SK-N-SH (cell line): ENCODE results near the gene C6orf118. TPM values are rescaled to one million over a fixed set of nuclear protein-coding genes. Genes with fewer than 3 reads are reported as not detected.

Source experiments
- CTCF ChIA-PET: fragments of 300-600, 350-600 bp; formaldehyde crosslinking; extraction: SDS; loops from one replicate; lab custom pipeline; 2021; lab: Yijun Ruan, JAX
- POLR2A ChIA-PET: fragments of 350-600 bp; sonication (Branson Sonifier 250); formaldehyde crosslinking; extraction: SDS; loops from one replicate; lab custom pipeline; 2020; ENCODE audit warnings: antibody characterized with exemption, inconsistent platforms; lab: Yijun Ruan, JAX
- DNase-seq: peaks from one replicate; pipeline ENCODE4 v3.0.0; 2012
- H2AFZ ChIP-seq: fragments of 200-600 bp; sonication (generic); 2 replicates; pipeline ENCODE4 v1.8.1; 2016; ENCODE audit warnings: antibody characterized with exemption, mild to moderate bottlenecking, low read depth
- H3F3A ChIP-seq: fragments of 200-600 bp; sonication (generic); replicated peaks from 2 replicates; pipeline ENCODE3; 2016; ENCODE audit warnings: antibody characterized with exemption, mild to moderate bottlenecking; ENCODE audit not compliant: insufficient read depth
- H3K27ac ChIP-seq, 2 experiments: fragments of 200-500 bp in 1 of 2; fragments of 200-600 bp in 1 of 2; sonication (Bioruptor generic) in 1 of 2; sonication (generic), shearing (Covaris generic) in 1 of 2; 2 replicates each; pipeline versions ENCODE4 v1.5.1 to v1.6.1; 2014 to 2016; ENCODE audit warnings: low read depth in 2 of 2, inconsistent platforms in 1 of 2, low read length in 1 of 2, mild to moderate bottlenecking in 1 of 2, mixed read lengths in 1 of 2
- H3K27me3 ChIP-seq: fragments of 200-600 bp; sonication (generic), shearing (Covaris generic); 2 replicates; pipeline ENCODE4 v1.6.1; 2016; ENCODE audit warnings: mixed run types; ENCODE audit not compliant: insufficient read depth
- H3K36me3 ChIP-seq, 2 experiments: fragments of 200-500 bp in 1 of 2; fragments of 200-600 bp in 1 of 2; sonication (Bioruptor generic) in 1 of 2; sonication (generic) in 1 of 2; replicated peaks in 1 of 2; 2 replicates each; pipeline versions ENCODE3 to v1.5.1; 2014 to 2016; ENCODE audit warnings: low read length in 1 of 2, mild to moderate bottlenecking in 1 of 2; ENCODE audit not compliant: insufficient read depth in 2 of 2, control insufficient read depth in 1 of 2
- H3K4me1 ChIP-seq, 2 experiments: fragments of 200-500 bp in 1 of 2; fragments of 200-600 bp in 1 of 2; sonication (Bioruptor generic) in 1 of 2; sonication (generic), shearing (Covaris generic) in 1 of 2; 2 replicates each; pipeline versions ENCODE4 v1.5.1 to v1.6.1; 2014 to 2016; ENCODE audit warnings: low read depth in 1 of 2, low read length in 1 of 2, mixed run types in 1 of 2; ENCODE audit not compliant: insufficient read depth in 2 of 2, control insufficient read depth in 1 of 2
- H3K4me2 ChIP-seq: fragments of 200-600 bp; sonication (generic), shearing (Covaris generic); 2 replicates; pipeline ENCODE4 v1.6.1; 2017; ENCODE audit warnings: mixed run types
- H3K4me3 ChIP-seq, 2 experiments: fragments of 200-500 bp in 1 of 2; fragments of 200-600 bp in 1 of 2; sonication (Bioruptor generic) in 1 of 2; sonication (generic), shearing (Covaris generic) in 1 of 2; 2 replicates each; pipeline versions ENCODE4 v1.5.1 to v1.8.1; 2014 to 2016; ENCODE audit warnings: low read depth in 2 of 2, inconsistent platforms in 1 of 2, low read length in 1 of 2, mild to moderate bottlenecking in 1 of 2, mixed read lengths in 1 of 2, moderate library complexity in 1 of 2
- H3K79me2 ChIP-seq: fragments of 200-600 bp; sonication (generic); 2 replicates; pipeline ENCODE4 v1.8.1; 2017; ENCODE audit warnings: mild to moderate bottlenecking; ENCODE audit not compliant: insufficient read depth
- H3K9ac ChIP-seq: fragments of 200-600 bp; sonication (generic); 2 replicates; pipeline ENCODE4 v1.6.1; 2017; ENCODE audit warnings: mixed run types
- H3K9me2 ChIP-seq: fragments of 200-600 bp; sonication (generic); 2 replicates; pipeline ENCODE4 v1.6.1; 2017; ENCODE audit warnings: mixed run types
- H3K9me3 ChIP-seq: fragments of 200-600 bp; sonication (generic); 2 replicates; pipeline ENCODE4 v1.6.1; 2017; ENCODE audit warnings: mixed run types, mild to moderate bottlenecking, moderate library complexity
- H4K20me1 ChIP-seq: fragments of 200-600 bp; sonication (generic); 2 replicates; pipeline ENCODE4 v1.6.1; 2017; ENCODE audit warnings: mild to moderate bottlenecking, mixed run types; ENCODE audit not compliant: insufficient read depth
- CHD2 ChIP-seq: fragments of 150-350 bp; IDR thresholded peaks from 2 replicates; pipeline ENCODE4 v1.6.1; 2018; ENCODE audit warnings: low read length; ENCODE audit not compliant: partially characterized antibody
- CTCF ChIP-seq: fragments of 200-600 bp; sonication (generic); IDR thresholded peaks from 2 replicates; pipeline ENCODE4 v1.6.1; 2017; ENCODE audit warnings: antibody characterized with exemption, mild to moderate bottlenecking, moderate library complexity
- ELF1 ChIP-seq: IDR thresholded peaks from 2 replicates; pipeline ENCODE4 v1.4.0; 2012
- EP300 ChIP-seq, 2 experiments: IDR thresholded peaks; 2 replicates each; pipeline versions ENCODE4 v1.4.0 to v1.6.1; 2012; ENCODE audit warnings: borderline replicate concordance in 1 of 2, low read depth in 1 of 2, low read length in 1 of 2
- FOXM1 ChIP-seq: IDR thresholded peaks from 2 replicates; pipeline ENCODE4 v1.4.0; 2012; ENCODE audit warnings: low read depth, mild to moderate bottlenecking
- IRF3 ChIP-seq: fragments of 150-350 bp; IDR thresholded peaks from 2 replicates; pipeline ENCODE4 v1.6.1; 2016; ENCODE audit warnings: mild to moderate bottlenecking, low read depth, low read length
- MEF2A ChIP-seq: IDR thresholded peaks from 2 replicates; pipeline ENCODE4 v1.4.0; 2012; ENCODE audit warnings: low read depth, borderline replicate concordance
- MXI1 ChIP-seq: IDR thresholded peaks from 2 replicates; pipeline ENCODE4 v1.6.1; 2012; ENCODE audit warnings: mild to moderate bottlenecking, low read depth, low read length, improper control_type of control experiment
- NFIC ChIP-seq: IDR thresholded peaks from 2 replicates; pipeline ENCODE4 v1.4.0; 2012; ENCODE audit warnings: borderline replicate concordance
- POLR2AphosphoS5 ChIP-seq: IDR thresholded peaks from 2 replicates; pipeline ENCODE4 v1.6.1; 2012; ENCODE audit warnings: low read depth, low read length
- RCOR1 ChIP-seq: fragments of 150-350 bp; IDR thresholded peaks from 2 replicates; pipeline ENCODE4 v1.6.1; 2017; ENCODE audit warnings: antibody characterized with exemption, low read length
- RFX5 ChIP-seq: IDR thresholded peaks from 2 replicates; pipeline ENCODE4 v1.6.1; 2012; ENCODE audit warnings: mild to moderate bottlenecking, improper control_type of control experiment, low read length
- RXRA ChIP-seq: IDR thresholded peaks from 2 replicates; pipeline ENCODE4 v1.4.0; 2012; ENCODE audit warnings: low read depth, mild to moderate bottlenecking, borderline replicate concordance
- SIN3A ChIP-seq: IDR thresholded peaks from 2 replicates; pipeline ENCODE4 v1.6.1; 2012; ENCODE audit warnings: low read depth, mild to moderate bottlenecking, low read length, moderate library complexity, borderline replicate concordance
- SMC3 ChIP-seq: IDR thresholded peaks from 2 replicates; pipeline ENCODE4 v1.6.1; 2012; ENCODE audit warnings: low read depth, low read length, improper control_type of control experiment
- YY1 ChIP-seq: IDR thresholded peaks from 2 replicates; pipeline ENCODE4 v1.4.0; 2012; ENCODE audit warnings: low read depth, mild to moderate bottlenecking
- ZBTB33 ChIP-seq: IDR thresholded peaks from 2 replicates; pipeline ENCODE4 v1.4.0; 2012; ENCODE audit warnings: low read depth, borderline replicate concordance
- WGBS: methylation state at CpG from one replicate; pipeline ENCODE4 v1.1.6; 2017; ENCODE audit warnings: low lambda C conversion rate; 5-methylcytosine and 5-hydroxymethylcytosine counted together
- polyA plus RNA-seq, 3 experiments: library from polyadenylated mRNA; depleted of rRNA; stranded (reverse); fragments of >200 nt; gene quantifications; 2 replicates each; pipeline ENCODE4 v1.2.3, GENCODE V29; 2012
- TF ChIP-seq, protein P1 (sequence below): fragments of 150-350 bp; IDR thresholded peaks from 2 replicates; pipeline ENCODE4 v1.6.1; 2017; ENCODE audit warnings: antibody characterized with exemption, low read length, low read depth, borderline replicate concordance
- TF ChIP-seq, protein P2 (sequence below): IDR thresholded peaks from 2 replicates; pipeline ENCODE4; 2012
- TF ChIP-seq, protein P3 (sequence below): IDR thresholded peaks from 2 replicates; pipeline ENCODE4 v1.4.0; 2012; ENCODE audit warnings: low read depth, borderline replicate concordance

The C6orf118 gene
- polyA plus RNA-seq, 1 of the 3 experiments (the other 2 are of a cell fraction): not detected

DNA sequence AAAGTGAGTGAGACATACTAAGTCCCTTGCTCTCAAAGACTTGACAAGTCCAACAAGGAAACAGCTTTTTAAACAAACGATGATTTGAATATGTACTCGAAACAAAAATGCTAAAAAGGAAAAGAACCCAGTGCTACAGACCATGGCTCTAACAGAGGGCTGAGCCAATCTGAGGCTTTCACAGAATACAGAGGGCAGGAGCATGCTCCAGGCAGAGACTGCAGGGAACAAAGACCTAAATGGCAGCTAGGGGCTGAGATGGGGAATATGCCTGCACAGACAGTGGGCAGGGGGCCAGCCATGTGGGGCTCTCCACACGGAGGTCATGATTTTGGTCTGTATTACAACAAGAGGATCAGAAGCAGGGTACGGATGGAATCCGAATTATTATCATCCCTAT lies 31.1 kb upstream of the C6orf118 start:
- Histone ChIP-seq H3K27me3 (no peaks in the 10 kb centered on the region), H3K4me3 (no peak overlapping the region), H3K4me2 (no peak overlapping the region)
- CTCF ChIA-PET: interaction anchor here (0.8 kb wide), 1 partner anchor 509 kb away, joined by 3 read pairs; no protein-coding TSS in a partner anchor
- POLR2A ChIA-PET: no interaction called here
- no peak for DNase-seq
- no peak for TF ChIP-seq MXI1
- no peak for TF ChIP-seq RXRA
- no peak for TF ChIP-seq RFX5
- TF ChIP-seq IRF3: no peak
- TF ChIP-seq, protein P1, sequence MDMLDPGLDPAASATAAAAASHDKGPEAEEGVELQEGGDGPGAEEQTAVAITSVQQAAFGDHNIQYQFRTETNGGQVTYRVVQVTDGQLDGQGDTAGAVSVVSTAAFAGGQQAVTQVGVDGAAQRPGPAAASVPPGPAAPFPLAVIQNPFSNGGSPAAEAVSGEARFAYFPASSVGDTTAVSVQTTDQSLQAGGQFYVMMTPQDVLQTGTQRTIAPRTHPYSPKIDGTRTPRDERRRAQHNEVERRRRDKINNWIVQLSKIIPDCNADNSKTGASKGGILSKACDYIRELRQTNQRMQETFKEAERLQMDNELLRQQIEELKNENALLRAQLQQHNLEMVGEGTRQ: no peak
- TF ChIP-seq, protein P2, sequence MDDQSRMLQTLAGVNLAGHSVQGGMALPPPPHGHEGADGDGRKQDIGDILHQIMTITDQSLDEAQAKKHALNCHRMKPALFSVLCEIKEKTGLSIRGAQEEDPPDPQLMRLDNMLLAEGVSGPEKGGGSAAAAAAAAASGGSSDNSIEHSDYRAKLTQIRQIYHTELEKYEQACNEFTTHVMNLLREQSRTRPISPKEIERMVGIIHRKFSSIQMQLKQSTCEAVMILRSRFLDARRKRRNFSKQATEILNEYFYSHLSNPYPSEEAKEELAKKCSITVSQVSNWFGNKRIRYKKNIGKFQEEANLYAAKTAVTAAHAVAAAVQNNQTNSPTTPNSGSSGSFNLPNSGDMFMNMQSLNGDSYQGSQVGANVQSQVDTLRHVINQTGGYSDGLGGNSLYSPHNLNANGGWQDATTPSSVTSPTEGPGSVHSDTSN: no peak
- no peak for TF ChIP-seq CHD2
- TF ChIP-seq, protein P3, sequence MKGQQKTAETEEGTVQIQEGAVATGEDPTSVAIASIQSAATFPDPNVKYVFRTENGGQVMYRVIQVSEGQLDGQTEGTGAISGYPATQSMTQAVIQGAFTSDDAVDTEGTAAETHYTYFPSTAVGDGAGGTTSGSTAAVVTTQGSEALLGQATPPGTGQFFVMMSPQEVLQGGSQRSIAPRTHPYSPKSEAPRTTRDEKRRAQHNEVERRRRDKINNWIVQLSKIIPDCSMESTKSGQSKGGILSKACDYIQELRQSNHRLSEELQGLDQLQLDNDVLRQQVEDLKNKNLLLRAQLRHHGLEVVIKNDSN: no peak
- no peak for TF ChIP-seq NFIC
- no peak for TF ChIP-seq EP300 (IDR thresholded peaks at IDR 0.05; ENCODE audit: borderline replicate concordance in 1 of 2, low read depth in 1 of 2, low read length in 1 of 2)
- TF ChIP-seq, all 33 proteins: peak for 0
- no peak overlapping the region for H2AFZ ChIP-seq
- no peaks in the 10 kb centered on the region for H3K36me3 ChIP-seq
- WGBS: 43% methylated on average over 5 of the region's 5 CpGs
- no peak overlapping the region for H3K27ac ChIP-seq
- no peak overlapping the region for H3K9ac ChIP-seq
- no peaks in the 10 kb centered on the region for H3F3A ChIP-seq
- no peaks in the 10 kb centered on the region for H4K20me1 ChIP-seq
- H3K9me2 ChIP-seq: no peaks in the 10 kb centered on the region
- no peaks in the 10 kb centered on the region for H3K9me3 ChIP-seq
- no peaks in the 10 kb centered on the region for H3K4me1 ChIP-seq
- no peaks in the 10 kb centered on the region for H3K79me2 ChIP-seq

- no peaks in the 10 kb centered on the region for H3F3A ChIP-seq
- ChIA-PET CTCF (no interaction called here), POLR2A (no interaction called here)
- H3K36me3 ChIP-seq: no peaks in the 10 kb centered on the region
- H2AFZ ChIP-seq: no peak overlapping the region
- TF ChIP-seq FOXM1: no peak
- TF ChIP-seq EP300 (IDR thresholded peaks at IDR 0.05; ENCODE audit: borderline replicate concordance in 1 of 2, low read depth in 1 of 2, low read length in 1 of 2): no peak
- TF ChIP-seq YY1: no peak
- no peak for TF ChIP-seq CHD2
- no peak for TF ChIP-seq SMC3
- no peak for TF ChIP-seq CTCF
- TF ChIP-seq NFIC: no peak
- no peak for TF ChIP-seq RCOR1
- TF ChIP-seq ELF1: no peak
- TF ChIP-seq SIN3A: no peak
- no peak for TF ChIP-seq MEF2A
- no peak for TF ChIP-seq ZBTB33
- no peak for TF ChIP-seq POLR2AphosphoS5
- H3K27me3 ChIP-seq: no peaks in the 10 kb centered on the region
- H3K4me3 ChIP-seq: no peak overlapping the region
- no peaks in the 10 kb centered on the region for H3K4me1 ChIP-seq
- H3K4me2 ChIP-seq: no peak overlapping the region
- H3K9me3 ChIP-seq: no peaks in the 10 kb centered on the region
- H3K9ac ChIP-seq: no peak overlapping the region
- 49% methylated on average over 7 of the region's 7 CpGs for WGBS
- no peaks in the 10 kb centered on the region for H4K20me1 ChIP-seq
- H3K9me2 ChIP-seq: no peaks in the 10 kb centered on the region
- DNase-seq: no peak
- H3K27ac ChIP-seq: no peak overlapping the region
- H3K79me2 ChIP-seq: no peaks in the 10 kb centered on the region
Measured at GRCh38 chr6:165325609-165326008, 16.2 kb upstream of the C6orf118 start.
